Activated CD4-positive, alpha-beta T cell treated with anti-CD3 and anti-CD28 coated beads, Interleukin-2, amount 50 U/mL, for 4 hours (primary cell): ENCODE data around the gene MCCC1.
"Not testable (repeated sequence)": the region's sequence is repeated elsewhere in the genome, so short reads cannot be mapped to it uniquely, and the experiment has no call there.

Source experiments
- DNase-seq, 2 experiments: peaks; one replicate each; pipeline ENCODE4 v3.0.0-alpha.2; 2020

The MCCC1 gene

GRCh38 chr3:183101040-183101439 is 1.7 kb upstream of the MCCC1 start:
- not testable (repeated sequence) for DNase-seq

GRCh38 chr3:183100376-183100775 is 1.1 kb upstream of the MCCC1 start:
- DNase-seq: no peak

GRCh38 chr3:183099838-183100204 is 525 bp upstream of the MCCC1 start:
- no peak for DNase-seq

- no peak for DNase-seq
These were observed 715 bp downstream of the MCCC1 start for GRCh38 chr3:183098536-183099025.

GRCh38 chr3:183094711-183095110 is 4.6 kb downstream of the MCCC1 start:
- no peak for DNase-seq

GRCh38 chr3:183092256-183092655 is 7.0 kb downstream of the MCCC1 start:
- no peak for DNase-seq

- DNase-seq: no peak
These were observed 12.1 kb downstream of the MCCC1 start for GRCh38 chr3:183087184-183087583.

GRCh38 chr3:183085634-183086390 is 13.5 kb downstream of the MCCC1 start:
- no peak for DNase-seq

- no peak for DNase-seq
These were observed 16.9 kb downstream of the MCCC1 start for GRCh38 chr3:183082355-183082915.

GRCh38 chr3:183081459-183082183 is 17.7 kb downstream of the MCCC1 start:
- DNase-seq: no peak

GRCh38 chr3:183080628-183081027 is 18.7 kb downstream of the MCCC1 start:
- DNase-seq: no peak

- no peak for DNase-seq
These were observed 24.4 kb downstream of the MCCC1 start for GRCh38 chr3:183074881-183075280.

GRCh38 chr3:183074261-183074660 is 25.0 kb downstream of the MCCC1 start:
- no peak for DNase-seq

GRCh38 chr3:183073839-183074238 is 25.5 kb downstream of the MCCC1 start:
- DNase-seq: no peak

GRCh38 chr3:183070892-183071291 is 28.4 kb downstream of the MCCC1 start:
- no peak for DNase-seq

- DNase-seq: no peak
These were observed 30.2 kb downstream of the MCCC1 start for GRCh38 chr3:183069086-183069485.

- DNase-seq: not testable (repeated sequence)
These were observed 32.4 kb downstream of the MCCC1 start for GRCh38 chr3:183066891-183067290.

GRCh38 chr3:183064475-183064874 is 34.8 kb downstream of the MCCC1 start:
- DNase-seq: no peak

- DNase-seq: no peak
These were observed 37.7 kb downstream of the MCCC1 start for GRCh38 chr3:183061391-183062172.

GRCh38 chr3:183058351-183058750 is 40.9 kb downstream of the MCCC1 start:
- DNase-seq: no peak

- DNase-seq: no peak
These were observed 48.6 kb downstream of the MCCC1 start for GRCh38 chr3:183050706-183051105.

GRCh38 chr3:183046883-183047282 is 52.4 kb downstream of the MCCC1 start:
- DNase-seq: no peak
